Cardiac muscle cell (in vitro differentiated cells and primary cell): ENCODE data around the gene CNPPD1. TPM values are rescaled to one million over a fixed set of nuclear protein-coding genes. Genes with fewer than 3 reads are reported as not detected.

Experiments
- DNase-seq, 2 donors: peaks; one replicate each; pipeline versions ENCODE4 v3.0.0 to v3.0.0-alpha.2; 2010 to 2017; ENCODE audit warnings: low read depth in 1 of 2, low spot score in 1 of 2
- H3K27ac ChIP-seq: fragments of 200-600 bp; sonication (generic); 2 replicates; pipeline ENCODE4 v1.5.1; 2016
- H3K27me3 ChIP-seq: fragments of 200-600 bp; sonication (generic); 2 replicates; pipeline ENCODE4 v1.6.0; 2016; ENCODE audit warnings: control low read depth
- H3K36me3 ChIP-seq: fragments of 200-600 bp; sonication (generic); 2 replicates; pipeline ENCODE4 v1.5.1; 2016; ENCODE audit warnings: control low read depth
- H3K4me1 ChIP-seq: fragments of 200-600 bp; sonication (generic); 2 replicates; pipeline ENCODE4 v1.8.1; 2017; ENCODE audit warnings: low read depth, mild to moderate bottlenecking, mixed run types
- H3K4me3 ChIP-seq: fragments of 200-600 bp; sonication (generic); 2 replicates; pipeline ENCODE4 v1.5.1; 2016; ENCODE audit warnings: mild to moderate bottlenecking
- H3K9me3 ChIP-seq: fragments of 200-600 bp; sonication (generic); 2 replicates; pipeline ENCODE4 v1.5.1; 2017; ENCODE audit warnings: low read depth, mild to moderate bottlenecking, control low read depth
- polyA plus RNA-seq: library from polyadenylated mRNA; unstranded; fragments of >200 nt; fragmentation: Nextera tagmentation; extraction: Ambion mirVana; gene quantifications from 2 replicates; pipeline ENCODE4 v1.2.1, GENCODE V29; 2016
- total RNA-seq: library from RNA; depleted of rRNA; stranded (reverse); fragments of >200 nt; gene quantifications from 2 replicates; pipeline ENCODE4 v1.2.3, GENCODE V29; 2016
- TF ChIP-seq, protein P1 (sequence below): IDR thresholded peaks from 2 replicates; pipeline ENCODE4 v1.5.1; 2012; ENCODE audit warnings: low read depth, mild to moderate bottlenecking, low read length

The CNPPD1 gene
- total and polyA plus RNA-seq, 2 experiments from 2014 or later, result 42.6 to 81.9 TPM

DNA sequence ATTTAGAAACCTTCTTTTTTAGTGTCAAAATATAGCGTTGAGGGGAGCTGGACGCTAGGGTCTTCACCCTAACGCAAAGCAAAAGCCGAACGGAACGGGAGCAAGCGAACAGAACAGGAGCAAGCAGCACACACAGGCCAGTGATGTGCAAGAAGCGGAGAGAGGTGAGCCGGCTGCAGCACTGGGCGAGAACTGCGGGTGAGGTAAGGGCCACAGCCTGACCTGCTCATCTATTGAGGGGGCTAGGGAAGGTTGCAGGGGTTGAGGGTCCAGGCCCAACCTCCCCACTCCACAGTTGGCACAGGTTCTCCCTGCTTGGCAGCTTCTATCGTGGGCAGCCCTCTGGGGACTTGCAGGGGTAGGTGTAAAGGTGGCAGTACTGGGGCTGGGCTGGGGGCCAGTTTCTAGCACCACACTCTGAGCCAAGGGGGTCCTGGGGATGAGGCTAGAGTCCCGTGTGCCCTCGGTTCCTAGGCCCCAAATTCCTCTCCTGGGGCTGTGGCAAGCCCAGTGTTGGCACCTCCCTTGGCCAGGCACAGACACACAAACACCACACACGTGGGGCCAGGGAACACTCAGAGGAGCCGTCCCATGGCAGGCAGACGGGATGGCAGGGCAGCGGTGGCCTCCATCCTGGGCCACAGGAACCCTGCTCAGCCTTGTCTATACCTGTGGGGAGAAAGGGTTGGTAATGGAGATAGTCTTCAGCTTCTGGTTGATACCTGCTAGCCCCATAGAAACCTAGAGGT, 43.2 kb upstream of the CNPPD1 start:
- Histone ChIP-seq H3K27me3 (no peaks in the 10 kb centered on the region), H3K4me1 (peaks cover 12% of the 10 kb centered on the region), H3K36me3 (peaks cover 50% of the 10 kb centered on the region), H3K27ac (no peak overlapping the region), H3K9me3 (no peaks in the 10 kb centered on the region), H3K4me3 (no peak overlapping the region)
- no peak for DNase-seq
- TF ChIP-seq, protein P1, sequence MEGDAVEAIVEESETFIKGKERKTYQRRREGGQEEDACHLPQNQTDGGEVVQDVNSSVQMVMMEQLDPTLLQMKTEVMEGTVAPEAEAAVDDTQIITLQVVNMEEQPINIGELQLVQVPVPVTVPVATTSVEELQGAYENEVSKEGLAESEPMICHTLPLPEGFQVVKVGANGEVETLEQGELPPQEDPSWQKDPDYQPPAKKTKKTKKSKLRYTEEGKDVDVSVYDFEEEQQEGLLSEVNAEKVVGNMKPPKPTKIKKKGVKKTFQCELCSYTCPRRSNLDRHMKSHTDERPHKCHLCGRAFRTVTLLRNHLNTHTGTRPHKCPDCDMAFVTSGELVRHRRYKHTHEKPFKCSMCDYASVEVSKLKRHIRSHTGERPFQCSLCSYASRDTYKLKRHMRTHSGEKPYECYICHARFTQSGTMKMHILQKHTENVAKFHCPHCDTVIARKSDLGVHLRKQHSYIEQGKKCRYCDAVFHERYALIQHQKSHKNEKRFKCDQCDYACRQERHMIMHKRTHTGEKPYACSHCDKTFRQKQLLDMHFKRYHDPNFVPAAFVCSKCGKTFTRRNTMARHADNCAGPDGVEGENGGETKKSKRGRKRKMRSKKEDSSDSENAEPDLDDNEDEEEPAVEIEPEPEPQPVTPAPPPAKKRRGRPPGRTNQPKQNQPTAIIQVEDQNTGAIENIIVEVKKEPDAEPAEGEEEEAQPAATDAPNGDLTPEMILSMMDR, result no peak

DNA sequence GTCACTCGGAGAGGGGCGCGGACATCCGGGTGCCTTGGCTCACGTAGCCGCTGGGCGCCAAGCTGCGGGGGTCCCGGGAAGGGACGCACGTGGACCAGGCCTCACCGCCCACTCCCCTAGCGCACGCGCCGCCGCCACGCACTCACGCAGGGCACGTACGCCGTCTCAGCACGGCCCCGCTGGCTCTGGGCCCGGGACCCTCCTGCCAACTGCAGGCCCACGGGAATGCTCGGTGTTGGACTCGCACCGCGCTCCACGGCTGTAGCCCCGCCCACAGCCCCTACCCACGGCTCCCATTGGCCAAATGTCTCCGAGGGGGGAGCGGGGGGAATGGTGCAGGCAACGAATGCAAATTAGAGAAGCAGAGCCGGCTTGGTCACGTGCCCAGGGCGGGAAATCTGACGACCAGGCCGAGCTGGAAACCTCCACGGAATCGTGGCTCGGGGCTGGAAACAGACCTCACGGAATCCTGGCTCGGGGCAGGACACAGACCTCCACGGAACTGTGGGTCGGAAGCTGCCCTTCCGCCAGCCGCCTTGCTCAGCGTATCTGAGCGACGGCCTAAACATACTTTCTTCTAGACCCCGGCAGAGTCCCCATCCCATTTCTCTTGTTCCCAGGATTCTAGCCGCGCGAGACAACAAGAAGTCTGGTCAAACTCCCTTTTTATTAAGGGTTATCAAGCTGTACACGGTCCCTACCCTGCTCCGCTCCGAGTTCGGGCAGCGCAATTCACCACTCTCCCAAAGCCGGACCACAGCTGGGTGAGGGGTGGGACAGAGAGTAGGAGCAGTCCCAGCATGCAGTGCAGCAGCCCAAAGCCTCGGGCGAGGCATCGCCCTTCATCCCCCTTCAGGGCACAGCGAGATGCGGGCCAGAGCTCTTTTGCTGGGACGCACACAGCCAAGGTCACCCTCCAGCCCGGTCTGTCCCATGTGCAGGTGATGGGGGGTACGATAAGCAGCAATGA, 42.3 kb upstream of the CNPPD1 start, which contains the start of gene ABCB6:
ABCB6 (minus strand) TSS at position 227 of the 970 bp plus-strand sequence. CDS start 285 bp downstream, outside the sequence.
- DNase-seq, result peak; percentile 93 to 98
- H3K36me3 ChIP-seq, result peaks cover 40% of the 10 kb centered on the region
- peaks cover 12% of the 10 kb centered on the region for H3K4me1 ChIP-seq
- H3K9me3 ChIP-seq, result no peaks in the 10 kb centered on the region
- H3K27ac ChIP-seq, result peak within 1 kb of the TSS; percentile 80
- H3K27me3 ChIP-seq, result no peaks in the 10 kb centered on the region
- peak within 1 kb of the TSS; percentile 34 for H3K4me3 ChIP-seq
- TF ChIP-seq, protein P1, result no peak

DNA sequence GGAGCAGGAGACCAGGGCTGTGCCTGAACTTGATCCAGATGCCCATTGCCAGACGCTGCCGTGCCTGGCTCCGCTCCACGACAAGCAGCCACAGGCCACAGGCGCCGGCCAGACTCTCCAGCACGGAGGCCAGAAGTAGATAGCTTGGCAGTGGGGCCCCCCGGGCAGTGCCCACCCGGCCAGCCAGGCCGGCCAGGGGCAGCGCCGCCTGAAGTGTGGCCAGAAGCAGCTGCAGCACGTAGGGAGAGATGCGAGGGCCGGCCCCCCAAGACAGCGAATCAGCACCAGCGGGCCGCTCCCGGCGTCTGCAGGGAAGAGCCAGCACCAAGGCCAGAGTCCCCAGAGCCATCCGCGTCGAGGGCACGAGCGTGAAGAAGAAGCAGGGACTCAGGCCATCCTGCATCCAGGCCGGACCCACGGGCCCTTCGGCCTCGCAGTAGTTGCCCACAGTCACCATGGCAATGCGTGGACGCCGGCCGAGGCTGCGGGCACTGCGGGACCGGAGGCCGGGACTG, 41.5 kb upstream of the CNPPD1 start:
- peaks cover 33% of the 10 kb centered on the region for H3K36me3 ChIP-seq
- peak; percentile 81 to 90 for DNase-seq
- peak overlapping the region; percentile 80 for H3K27ac ChIP-seq
- no peaks in the 10 kb centered on the region for H3K9me3 ChIP-seq
- peaks cover 12% of the 10 kb centered on the region for H3K4me1 ChIP-seq
- TF ChIP-seq, protein P1, result no peak
- peak overlapping the region; percentile 34 for H3K4me3 ChIP-seq
- H3K27me3 ChIP-seq, result no peaks in the 10 kb centered on the region

DNA sequence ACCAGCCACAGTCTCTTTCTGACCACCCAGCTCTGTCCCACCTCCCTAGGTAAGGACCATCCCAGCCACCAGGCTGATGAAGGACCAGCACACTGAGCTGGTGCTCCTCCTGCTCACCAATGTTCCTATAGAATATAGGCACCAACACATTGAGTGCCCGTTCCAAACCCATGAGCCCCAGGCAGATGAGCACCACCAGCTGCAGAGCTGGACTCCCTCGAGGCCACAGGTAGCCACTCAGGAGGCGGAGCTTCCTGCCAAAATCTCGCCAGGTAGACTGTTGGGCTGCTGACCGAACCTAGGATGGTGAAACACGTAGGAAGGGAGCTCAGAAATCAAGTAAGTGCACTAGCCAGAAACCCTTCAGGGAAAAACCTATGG, 39.8 kb upstream of the CNPPD1 start:
- Histone ChIP-seq H3K36me3 (peaks cover 18% of the 10 kb centered on the region), H3K4me3 (no peak overlapping the region), H3K27ac (no peak overlapping the region), H3K4me1 (peaks cover 12% of the 10 kb centered on the region), H3K27me3 (no peaks in the 10 kb centered on the region), H3K9me3 (no peaks in the 10 kb centered on the region)
- TF ChIP-seq, protein P1, result no peak
- no peak for DNase-seq

DNA sequence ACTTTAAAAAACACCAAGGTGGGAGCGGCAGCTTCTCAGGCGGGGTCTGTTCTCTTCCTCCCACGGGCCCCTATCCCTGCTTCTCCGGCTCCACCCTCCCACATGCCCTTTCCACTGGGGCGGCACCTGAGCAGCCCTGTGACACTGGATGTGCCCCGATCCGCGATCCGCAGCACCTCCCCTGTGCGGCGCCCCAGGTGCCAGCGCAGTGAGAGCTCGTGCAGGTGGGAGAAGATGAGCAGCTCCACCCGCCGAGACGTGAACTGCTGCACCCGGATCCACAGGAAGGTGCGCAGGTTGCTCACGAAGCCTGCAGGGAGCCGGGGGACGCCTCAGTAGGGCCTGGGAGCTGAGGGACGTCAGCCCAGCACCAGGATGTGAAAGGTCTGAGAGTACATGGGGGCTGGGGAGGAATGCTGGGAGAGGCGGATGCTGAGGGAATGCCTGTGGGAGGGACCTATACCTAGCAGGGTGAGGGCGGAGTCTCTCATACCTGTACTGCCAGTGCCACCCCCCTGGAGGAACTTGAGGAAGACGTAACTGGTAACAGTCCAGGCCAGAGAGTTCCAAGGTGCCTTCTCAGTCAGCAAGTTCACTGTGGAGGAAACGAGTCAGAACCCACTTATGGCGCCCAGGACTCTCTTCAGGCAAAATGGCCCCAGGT, 39.3 kb upstream of the CNPPD1 start:
- no peak overlapping the region for H3K27ac ChIP-seq
- H3K27me3 ChIP-seq, result no peaks in the 10 kb centered on the region
- H3K36me3 ChIP-seq, result peaks cover 13% of the 10 kb centered on the region
- DNase-seq, result no peak
- peaks cover 12% of the 10 kb centered on the region for H3K4me1 ChIP-seq
- TF ChIP-seq, protein P1, result no peak
- no peak overlapping the region for H3K4me3 ChIP-seq
- H3K9me3 ChIP-seq, result no peaks in the 10 kb centered on the region
